H1 (cell line): ENCODE measurements around the gene BBS12. TPM values are rescaled to one million over a fixed set of nuclear protein-coding genes. Genes with fewer than 3 reads are reported as not detected.
A peak's percentile ranks its signal among the peaks of the same experiment; 100 is the strongest.

Source experiments
- CTCF ChIA-PET: fragments of 300-600 bp; sonication (Branson Sonifier 250); formaldehyde crosslinking; loops from one replicate; lab custom pipeline; 2021; ENCODE audit not compliant: partially characterized antibody; lab: Charles Lee
- POLR2A ChIA-PET: fragments of 300-600 bp; sonication (Branson Sonifier 250); formaldehyde crosslinking; loops from one replicate; lab custom pipeline; 2021; ENCODE audit warnings: inconsistent platforms; ENCODE audit not compliant: partially characterized antibody; lab: Charles Lee
- DNase-seq, 2 experiments: peaks; one replicate each; pipeline versions ENCODE4 v3.0.0 to v3.0.0-alpha.2; 2010 to 2022; ENCODE audit warnings: low spot score in 2 of 2, low read depth in 1 of 2, mixed read lengths in 1 of 2
- FAIRE-seq: peaks from 2 replicates; lab custom pipeline; 2011; peaks lifted over from hg19 to GRCh38; lab: Jason Lieb, UNC
- H2AFZ ChIP-seq: 2 replicates; pipeline ENCODE4 v1.8.1; 2012; ENCODE audit warnings: low read length, inconsistent platforms
- H2AK5ac ChIP-seq: 2 replicates; pipeline ENCODE4 v1.6.1; 2013; ENCODE audit warnings: low read depth, low read length
- H2BK120ac ChIP-seq: replicated peaks from 2 replicates; pipeline ENCODE3; 2013; ENCODE audit warnings: low read depth, low read length, inconsistent platforms
- H2BK12ac ChIP-seq: 2 replicates; pipeline ENCODE4 v1.6.1; 2013; ENCODE audit warnings: low read depth, low read length
- H2BK15ac ChIP-seq: 2 replicates; pipeline ENCODE4 v1.6.1; 2013; ENCODE audit warnings: low read length
- H2BK20ac ChIP-seq: 2 replicates; pipeline ENCODE4 v1.6.1; 2013; ENCODE audit warnings: low read length
- H2BK5ac ChIP-seq: 2 replicates; pipeline ENCODE4 v1.6.1; 2013; ENCODE audit warnings: low read depth, low read length
- H3K14ac ChIP-seq: 2 replicates; pipeline ENCODE4 v1.6.1; 2013; ENCODE audit warnings: inconsistent platforms; ENCODE audit not compliant: insufficient read length
- H3K18ac ChIP-seq: 2 replicates; pipeline ENCODE4 v1.6.1; 2013; ENCODE audit warnings: low read length; ENCODE audit errors: extremely low read depth
- H3K23ac ChIP-seq: 2 replicates; pipeline ENCODE4 v1.6.1; 2013; ENCODE audit warnings: inconsistent platforms; ENCODE audit not compliant: insufficient read length
- H3K23me2 ChIP-seq: 2 replicates; pipeline ENCODE4 v1.6.1; 2013; ENCODE audit warnings: low read depth, low read length
- H3K27ac ChIP-seq: 2 replicates; pipeline ENCODE4 v1.6.1; 2011; ENCODE audit warnings: low read depth, low read length, inconsistent platforms
- H3K27me3 ChIP-seq, 4 experiments: replicated peaks in 1 of 4; 1 replicate in 1 of 4; 2 replicates in 3 of 4; pipeline versions ENCODE4 v1.6.1 to v1.8.1; 2011 to 2013; ENCODE audit warnings: low read length in 3 of 4, mild to moderate bottlenecking in 3 of 4, inconsistent platforms in 2 of 4, mixed read lengths in 2 of 4, moderate library complexity in 1 of 4; ENCODE audit not compliant: control insufficient read depth in 3 of 4, insufficient read depth in 3 of 4; ENCODE audit errors: extremely low read depth in 1 of 4
- H3K36me3 ChIP-seq, 4 experiments: 2 replicates each; pipeline versions ENCODE4 v1.6.1 to v1.8.1; 2011 to 2013; ENCODE audit warnings: mild to moderate bottlenecking in 4 of 4, low read length in 3 of 4, moderate library complexity in 2 of 4, control low read depth in 1 of 4, inconsistent platforms in 1 of 4; ENCODE audit not compliant: insufficient read depth in 4 of 4, control insufficient read depth in 2 of 4
- H3K4ac ChIP-seq: replicated peaks from 2 replicates; pipeline ENCODE3; 2013; ENCODE audit warnings: low read length, low read depth, mixed read lengths, inconsistent platforms; ENCODE audit not compliant: insufficient read length
- H3K4me1 ChIP-seq, 4 experiments: replicated peaks in 1 of 4; 1 replicate in 1 of 4; 2 replicates in 3 of 4; pipeline versions ENCODE4 v1.6.1 to v1.8.1; 2011 to 2013; ENCODE audit warnings: low read length in 3 of 4, inconsistent platforms in 2 of 4, mixed read lengths in 1 of 4; ENCODE audit not compliant: insufficient read depth in 4 of 4, control insufficient read depth in 3 of 4
- H3K4me2 ChIP-seq, 2 experiments: 2 replicates each; pipeline versions ENCODE4 v1.6.1 to v1.8.1; 2011 to 2013; ENCODE audit warnings: low read depth in 2 of 2, low read length in 2 of 2, control low read depth in 1 of 2, inconsistent platforms in 1 of 2, mild to moderate bottlenecking in 1 of 2; ENCODE audit not compliant: insufficient read depth in 1 of 2
- H3K4me3 ChIP-seq, 4 experiments: fragments of 200-600, 300-600 bp in 1 of 4; sonication (generic), shearing (Covaris generic), sonication (Bioruptor Twin) in 1 of 4; 2 replicates each; pipeline versions ENCODE4 v1.5.1 to v1.8.1; 2011 to 2016; ENCODE audit warnings: low read length in 4 of 4, low read depth in 3 of 4, control low read depth in 2 of 4, inconsistent platforms in 2 of 4, mild to moderate bottlenecking in 2 of 4, mixed read lengths in 1 of 4, moderate library complexity in 1 of 4; ENCODE audit not compliant: insufficient read depth in 2 of 4; ENCODE audit errors: extremely low read depth in 1 of 4
- H3K56ac ChIP-seq: replicated peaks from 2 replicates; pipeline ENCODE3; 2013; ENCODE audit warnings: low read depth, mild to moderate bottlenecking, mixed read lengths, low read length, inconsistent platforms; ENCODE audit not compliant: insufficient read length
- H3K79me1 ChIP-seq: 2 replicates; pipeline ENCODE4 v1.6.1; 2013; ENCODE audit warnings: low read depth, low read length, control low read depth
- H3K79me2 ChIP-seq, 2 experiments: 2 replicates each; pipeline versions ENCODE4 v1.6.1 to v1.8.1; 2012 to 2013; ENCODE audit warnings: low read length in 2 of 2, mild to moderate bottlenecking in 2 of 2, inconsistent platforms in 1 of 2; ENCODE audit not compliant: insufficient read depth in 2 of 2, control insufficient read depth in 1 of 2
- H3K9ac ChIP-seq, 4 experiments: replicated peaks in 1 of 4; 1 replicate in 1 of 4; 2 replicates in 3 of 4; pipeline versions ENCODE4 v1.6.1 to v1.8.1; 2011 to 2013; ENCODE audit warnings: low read depth in 3 of 4, low read length in 3 of 4, control low read depth in 2 of 4, mild to moderate bottlenecking in 2 of 4, moderate library complexity in 2 of 4, inconsistent platforms in 1 of 4; ENCODE audit errors: extremely low read depth in 1 of 4
- H3K9me3 ChIP-seq, 2 experiments: 2 replicates each; pipeline versions ENCODE4 v1.6.1 to v1.8.1; 2012 to 2013; ENCODE audit warnings: mild to moderate bottlenecking in 2 of 2, moderate library complexity in 2 of 2, control low read depth in 1 of 2, inconsistent platforms in 1 of 2, low read depth in 1 of 2, low read length in 1 of 2, mixed read lengths in 1 of 2; ENCODE audit not compliant: insufficient read depth in 2 of 2
- H4K20me1 ChIP-seq, 2 experiments: replicated peaks in 1 of 2; 2 replicates each; pipeline versions ENCODE3 to v1.8.1; 2011 to 2013; ENCODE audit warnings: inconsistent platforms in 2 of 2, low read length in 2 of 2, mild to moderate bottlenecking in 1 of 2; ENCODE audit not compliant: insufficient read depth in 2 of 2, control insufficient read depth in 1 of 2
- H4K5ac ChIP-seq: 2 replicates; pipeline ENCODE4 v1.6.1; 2013; ENCODE audit warnings: low read length, low read depth, mixed read lengths, inconsistent platforms; ENCODE audit not compliant: insufficient read length
- H4K8ac ChIP-seq: 2 replicates; pipeline ENCODE4 v1.8.0; 2013; ENCODE audit warnings: mild to moderate bottlenecking, moderate library complexity, low read length, inconsistent platforms; ENCODE audit not compliant: insufficient read depth; ENCODE audit errors: extremely low read depth
- H4K91ac ChIP-seq: replicated peaks from 2 replicates; pipeline ENCODE3; 2013; ENCODE audit warnings: low read length, mixed read lengths, inconsistent platforms; ENCODE audit not compliant: insufficient read length
- SP2 ChIP-seq: IDR thresholded peaks from 2 replicates; pipeline ENCODE4 v1.6.1; 2012; ENCODE audit warnings: mild to moderate bottlenecking, low read length, inconsistent platforms
- SP4 ChIP-seq: IDR thresholded peaks from 2 replicates; pipeline ENCODE4 v1.6.1; 2012; ENCODE audit warnings: low read length, inconsistent platforms
- ZNF274 ChIP-seq: IDR thresholded peaks from 2 replicates; pipeline ENCODE4 v1.7.0; 2012; ENCODE audit warnings: low read length, borderline replicate concordance; ENCODE audit errors: extremely low read depth
- WGBS, 2 experiments: shearing (Covaris generic) in 1 of 2; methylation state at CpG; one replicate each; pipeline versions ENCODE4 v1.1.6 to v1.1.7; 2013 to 2015; ENCODE audit warnings: low lambda C conversion rate in 2 of 2, mixed read lengths in 2 of 2, inconsistent platforms in 1 of 2, low coverage in 1 of 2, missing lambda C conversion rate in 1 of 2; ENCODE audit not compliant: insufficient replicate concordance in 2 of 2, insufficient coverage in 1 of 2, insufficient read length in 1 of 2; ENCODE audit errors: extremely low coverage in 1 of 2, missing lambda C conversion rate in 1 of 2; 5-methylcytosine and 5-hydroxymethylcytosine counted together
- polyA plus RNA-seq, 7 experiments: library from polyadenylated mRNA; depleted of rRNA in 3 of 7; stranded (reverse) in 5 of 7; unstranded in 2 of 7; fragments of >200 nt in 5 of 7; fragments of 200-250 nt in 2 of 7; gene quantifications; 1 replicate in 5 of 7; 2 replicates in 1 of 7; 4 replicates in 1 of 7; pipeline versions ENCODE4 v1.2.1 to v1.2.3, GENCODE V29; 2011 to 2013; ENCODE audit warnings: missing spikeins in 2 of 7, mixed read lengths in 2 of 7
- total RNA-seq: library from RNA; stranded (reverse); fragmentation: NEBNext Ultra II Directional; extraction: Animal tissue kit (Norgen Biotek cat#: 25700); gene quantifications from 2 replicates; pipeline ENCODE4 v1.2.1, GENCODE V29; 2021

Gene BBS12
- total and polyA plus RNA-seq, 2 of the 8 experiments (the other 6 are each of a cell fraction or from before 2014, with no cell fraction given), result 0.88 to 2.6 TPM

- H3K18ac ChIP-seq, result no peak overlapping the region
- H2BK120ac ChIP-seq, result peak overlapping the region; percentile 97
- H3K23ac ChIP-seq, result no peak overlapping the region
- H3K36me3 ChIP-seq, result no peaks in the 10 kb centered on the region; a peak in 1 of 8 replicates
- H3K4me2 ChIP-seq, result peak overlapping the region; percentile 48 to 56; a peak in 3 of 4 replicates
- FAIRE-seq, result no peak
- POLR2A ChIA-PET, result interaction anchor here (1.0 to 5.0 kb wide), 13 partner anchors 10 to 90 kb away, joined by 4 to 79 read pairs (median 7); partner anchors contain the start of genes BBS12 and FGF2
- H2BK15ac ChIP-seq, result no peak overlapping the region
- H3K27ac ChIP-seq, result peak overlapping the region; percentile 84
- peak overlapping the region; percentile 91 for H2BK20ac ChIP-seq
- H2BK5ac ChIP-seq, result peak overlapping the region; percentile 97
- H3K9ac ChIP-seq, result no peak overlapping the region; a peak in 1 of 7 replicates
- H4K91ac ChIP-seq, result no peak overlapping the region
- H4K20me1 ChIP-seq, result no peaks in the 10 kb centered on the region
- no peaks in the 10 kb centered on the region for H3K79me1 ChIP-seq
- no peaks in the 10 kb centered on the region for H3K23me2 ChIP-seq
- peak overlapping the region; percentile 93; the same call in 1 of the 2 replicates for H2BK12ac ChIP-seq
- H3K56ac ChIP-seq, result no peak overlapping the region
- no peak overlapping the region for H3K14ac ChIP-seq
- DNase-seq, result no peak
- CTCF ChIA-PET, result interaction anchor here (0.8 to 2.1 kb wide), 8 partner anchors 9 to 61 kb away, joined by 3 to 19 read pairs (median 3); no protein-coding TSS in a partner anchor
- no peaks in the 10 kb centered on the region; a peak in 1 of 4 replicates for H3K9me3 ChIP-seq
- H2AK5ac ChIP-seq, result no peak overlapping the region
- no peak overlapping the region; a peak in 1 of 8 replicates for H3K4me3 ChIP-seq
- H4K8ac ChIP-seq, result no peak overlapping the region
- H3K79me2 ChIP-seq, result no peaks in the 10 kb centered on the region
- H2AFZ ChIP-seq, result no peak overlapping the region
- H3K4ac ChIP-seq, result peak overlapping the region; percentile 21
- H3K4me1 ChIP-seq, result peaks cover 7 to 27% (median 18%) of the 10 kb centered on the region in 4 experiments
- TF ChIP-seq ZNF274, result no peak
- TF ChIP-seq SP4, result no peak
- no peak for TF ChIP-seq SP2
- TF ChIP-seq, all 59 proteins: peak for 0
- WGBS, 2 experiments, result 29% methylated on average over 1 of the region's 1 CpG; no CpG with 5 or more reads in 1 of the 2 experiments
- no peaks in the 10 kb centered on the region for H3K27me3 ChIP-seq
- H4K5ac ChIP-seq, result peak overlapping the region; percentile 84
These were observed 51.8 kb downstream of the BBS12 start for GRCh38 chr4:122784261-122784660.
